B cell (primary cell): ENCODE results near the gene BRINP2.

ENCODE experiments used
- CTCF ChIP-seq: fragments of 200-600 bp; IDR thresholded peaks from one replicate; pipeline ENCODE4 v1.8.0; 2022; ENCODE audit warnings: antibody characterized with exemption, mild to moderate bottlenecking
- EZH2 ChIP-seq: IDR thresholded peaks from 2 replicates; pipeline ENCODE4 v1.6.1; 2012; ENCODE audit warnings: borderline replicate concordance, low read depth, mild to moderate bottlenecking, moderate library complexity, low read length; ENCODE audit not compliant: insufficient read depth, poor library complexity, severe bottlenecking

DNA sequence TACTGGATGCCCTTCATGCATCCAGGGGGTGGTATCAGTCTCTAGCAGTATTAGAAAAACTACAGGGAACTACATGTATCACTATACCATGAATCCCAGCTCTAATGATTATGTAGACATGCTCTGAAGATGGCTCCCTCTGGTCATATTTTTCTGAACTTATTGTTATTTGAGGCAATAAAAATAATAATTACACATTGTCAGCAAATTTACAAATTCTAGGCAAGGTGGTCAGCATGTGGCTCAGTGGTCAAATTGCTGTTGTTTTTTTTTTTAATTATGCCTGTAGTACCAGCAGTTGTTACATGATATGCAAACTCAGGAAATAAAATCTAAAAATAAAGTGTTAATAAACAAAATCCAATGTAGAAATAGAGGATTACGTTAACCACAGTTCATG, 28.7 kb upstream of the BRINP2 start:
- TF ChIP-seq CTCF (no peak), EZH2 (no peak)
